ENCODE results near the gene IFITM1. TPM values are rescaled to one million over a fixed set of nuclear protein-coding genes. Genes with fewer than 3 reads are reported as not detected.

The IFITM1 gene
- polyA plus RNA-seq, 1 experiment: 660 TPM

DNA sequence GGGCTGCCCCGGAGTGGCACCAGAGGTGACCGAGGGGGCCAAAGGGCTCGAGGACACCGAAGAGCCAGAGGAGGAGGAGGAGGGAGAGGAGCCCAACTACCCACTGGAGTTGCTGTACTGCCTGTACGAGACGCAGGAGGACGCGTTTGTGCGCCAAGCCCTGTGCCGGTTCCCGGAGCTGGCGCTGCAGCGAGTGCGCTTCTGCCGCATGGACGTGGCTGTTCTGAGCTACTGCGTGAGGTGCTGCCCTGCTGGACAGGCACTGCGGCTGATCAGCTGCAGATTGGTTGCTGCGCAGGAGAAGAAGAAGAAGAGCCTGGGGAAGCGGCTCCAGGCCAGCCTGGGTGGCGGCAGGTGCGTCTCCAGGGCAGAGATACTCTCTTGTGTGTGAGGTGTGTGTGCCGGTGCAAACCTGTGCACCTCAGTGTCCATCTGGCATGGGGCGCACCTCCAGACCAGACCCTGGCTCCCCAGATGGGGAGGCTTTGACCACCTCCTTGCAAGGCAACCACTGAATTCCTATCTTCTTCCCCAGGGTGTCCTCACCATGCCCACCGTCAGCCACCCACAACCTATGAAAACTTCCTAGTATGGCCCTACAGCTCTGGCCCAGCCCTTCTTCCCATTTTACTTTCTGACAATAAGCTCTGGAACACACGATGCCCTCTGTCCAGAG, 32.2 kb upstream of the IFITM1 start:
- Histone ChIP-seq H3K27me3 (ENCODE audit: control insufficient read depth, insufficient read depth, low read length) (peaks cover 42% of the 10 kb centered on the region), H3K36me3 (ENCODE audit: control insufficient read depth, insufficient read depth, low read length) (no peaks in the 10 kb centered on the region), H3K4me3 (ENCODE audit: low read depth, low read length) (no peak overlapping the region)
- TF ChIP-seq, protein P1, sequence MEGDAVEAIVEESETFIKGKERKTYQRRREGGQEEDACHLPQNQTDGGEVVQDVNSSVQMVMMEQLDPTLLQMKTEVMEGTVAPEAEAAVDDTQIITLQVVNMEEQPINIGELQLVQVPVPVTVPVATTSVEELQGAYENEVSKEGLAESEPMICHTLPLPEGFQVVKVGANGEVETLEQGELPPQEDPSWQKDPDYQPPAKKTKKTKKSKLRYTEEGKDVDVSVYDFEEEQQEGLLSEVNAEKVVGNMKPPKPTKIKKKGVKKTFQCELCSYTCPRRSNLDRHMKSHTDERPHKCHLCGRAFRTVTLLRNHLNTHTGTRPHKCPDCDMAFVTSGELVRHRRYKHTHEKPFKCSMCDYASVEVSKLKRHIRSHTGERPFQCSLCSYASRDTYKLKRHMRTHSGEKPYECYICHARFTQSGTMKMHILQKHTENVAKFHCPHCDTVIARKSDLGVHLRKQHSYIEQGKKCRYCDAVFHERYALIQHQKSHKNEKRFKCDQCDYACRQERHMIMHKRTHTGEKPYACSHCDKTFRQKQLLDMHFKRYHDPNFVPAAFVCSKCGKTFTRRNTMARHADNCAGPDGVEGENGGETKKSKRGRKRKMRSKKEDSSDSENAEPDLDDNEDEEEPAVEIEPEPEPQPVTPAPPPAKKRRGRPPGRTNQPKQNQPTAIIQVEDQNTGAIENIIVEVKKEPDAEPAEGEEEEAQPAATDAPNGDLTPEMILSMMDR (IDR thresholded peaks at IDR 0.05; ENCODE audit: insufficient read depth, low read depth, low read length): no peak
- ChIA-PET CTCF (no interaction called here), POLR2A (no interaction called here)
- DNase-seq (ENCODE audit: low read depth): no peak

GRCh38 chr11:282171-282570, 31.7 kb upstream of the IFITM1 start:
- H3K36me3 ChIP-seq (ENCODE audit: control insufficient read depth, insufficient read depth, low read length): no peaks in the 10 kb centered on the region
- CTCF ChIA-PET: no interaction called here
- POLR2A ChIA-PET: no interaction called here
- peaks cover 38% of the 10 kb centered on the region for H3K27me3 ChIP-seq (ENCODE audit: control insufficient read depth, insufficient read depth, low read length)
- no peak overlapping the region for H3K4me3 ChIP-seq (ENCODE audit: low read depth, low read length)
- no peak for DNase-seq (ENCODE audit: low read depth)
- TF ChIP-seq, protein P1 (IDR thresholded peaks at IDR 0.05; ENCODE audit: insufficient read depth, low read depth, low read length): no peak

GRCh38 chr11:282630-283360, 31.0 kb upstream of the IFITM1 start:
- ChIA-PET POLR2A (no interaction called here), CTCF (no interaction called here)
- TF ChIP-seq, protein P1 (IDR thresholded peaks at IDR 0.05; ENCODE audit: insufficient read depth, low read depth, low read length): no peak
- Histone ChIP-seq H3K27me3 (ENCODE audit: control insufficient read depth, insufficient read depth, low read length) (peaks cover 43% of the 10 kb centered on the region), H3K36me3 (ENCODE audit: control insufficient read depth, insufficient read depth, low read length) (no peaks in the 10 kb centered on the region), H3K4me3 (ENCODE audit: low read depth, low read length) (no peak overlapping the region)
- no peak for DNase-seq (ENCODE audit: low read depth)

GRCh38 chr11:283405-284104, 30.3 kb upstream of the IFITM1 start:
- ChIA-PET POLR2A (interaction anchor here (0.6 kb wide), 1 partner anchor 9 kb away, joined by 7 read pairs; no protein-coding TSS in a partner anchor), CTCF (no interaction called here)
- no peak overlapping the region for H3K4me3 ChIP-seq (ENCODE audit: low read depth, low read length)
- TF ChIP-seq, protein P1 (IDR thresholded peaks at IDR 0.05; ENCODE audit: insufficient read depth, low read depth, low read length): no peak
- DNase-seq (ENCODE audit: low read depth): no peak
- peaks cover 42% of the 10 kb centered on the region for H3K27me3 ChIP-seq (ENCODE audit: control insufficient read depth, insufficient read depth, low read length)
- no peaks in the 10 kb centered on the region for H3K36me3 ChIP-seq (ENCODE audit: control insufficient read depth, insufficient read depth, low read length)

Measured in BJ (cell line).